AG04450 (cell line): ENCODE measurements around the gene ANKLE2. TPM values are rescaled to one million over a fixed set of nuclear protein-coding genes. Genes with fewer than 3 reads are reported as not detected.

Experiments
- CTCF ChIA-PET: fragments of 300-600, 350-600 bp; formaldehyde crosslinking; extraction: SDS; loops from one replicate; lab custom pipeline; 2022; ENCODE audit warnings: antibody characterized with exemption, inconsistent platforms; lab: Charles Lee
- POLR2A ChIA-PET: fragments of 350-600 bp; formaldehyde crosslinking; extraction: SDS; loops from one replicate; lab custom pipeline; 2021; ENCODE audit warnings: antibody characterized with exemption, inconsistent platforms; lab: Yijun Ruan, JAX
- DNase-seq: peaks from one replicate; pipeline ENCODE4 v3.0.0-alpha.2; 2011; ENCODE audit warnings: low read depth, low spot score
- H3K27ac ChIP-seq: one replicate; pipeline ENCODE4 v1.5.1; 2012; ENCODE audit warnings: low read depth, low read length, control low read depth
- H3K27me3 ChIP-seq: one replicate; pipeline ENCODE4 v1.6.0; 2012; ENCODE audit warnings: low read length; ENCODE audit not compliant: control insufficient read depth, insufficient read depth
- H3K4me3 ChIP-seq: 2 replicates; pipeline ENCODE4 v1.5.1; 2011; ENCODE audit warnings: mild to moderate bottlenecking, low read depth, low read length, control low read depth
- H3K9me3 ChIP-seq: 2 replicates; pipeline ENCODE4 v1.5.1; 2012; ENCODE audit warnings: low read length; ENCODE audit not compliant: control insufficient read depth, insufficient read depth
- CTCF ChIP-seq: IDR thresholded peaks from 2 replicates; pipeline ENCODE4 v1.5.1; 2011; ENCODE audit warnings: low read depth, low read length, control low read depth, inconsistent platforms
- polyA plus RNA-seq: library from polyadenylated mRNA; depleted of rRNA; stranded (reverse); fragments of >200 nt; gene quantifications from 2 replicates; pipeline ENCODE4 v1.2.3, GENCODE V29; 2011

ANKLE2 gene
- polyA plus RNA-seq, 1 experiment, result 55.7 TPM

- no peak overlapping the region for H3K4me3 ChIP-seq
- no peak overlapping the region for H3K27ac ChIP-seq
- no peaks in the 10 kb centered on the region for H3K27me3 ChIP-seq
- H3K9me3 ChIP-seq, result no peaks in the 10 kb centered on the region; the same call in 1 of the 2 replicates
- ChIA-PET CTCF (no interaction called here), POLR2A (no interaction called here)
- no peak for DNase-seq
- no peak for TF ChIP-seq CTCF
Observed at GRCh38 chr12:132708150-132708549, 53.5 kb downstream of the ANKLE2 start.

GRCh38 chr12:132707241-132707640, 54.4 kb downstream of the ANKLE2 start:
- no peak for TF ChIP-seq CTCF
- no peak for DNase-seq
- H3K9me3 ChIP-seq, result no peaks in the 10 kb centered on the region; the same call in 1 of the 2 replicates
- H3K27ac ChIP-seq, result no peak overlapping the region
- H3K27me3 ChIP-seq, result no peaks in the 10 kb centered on the region
- CTCF ChIA-PET, result no interaction called here
- no peak overlapping the region for H3K4me3 ChIP-seq
- POLR2A ChIA-PET, result no interaction called here

- Histone ChIP-seq H3K4me3 (no peak overlapping the region), H3K9me3 (no peaks in the 10 kb centered on the region; the same call in 1 of the 2 replicates), H3K27me3 (no peaks in the 10 kb centered on the region), H3K27ac (no peak overlapping the region)
- TF ChIP-seq CTCF, result no peak
- ChIA-PET POLR2A (no interaction called here), CTCF (no interaction called here)
- DNase-seq, result no peak
Observed at GRCh38 chr12:132703641-132704040, 58.0 kb downstream of the ANKLE2 start.

- no peaks in the 10 kb centered on the region for H3K27me3 ChIP-seq
- POLR2A ChIA-PET, result no interaction called here
- CTCF ChIA-PET, result no interaction called here
- H3K4me3 ChIP-seq, result no peak overlapping the region
- DNase-seq, result no peak
- no peak for TF ChIP-seq CTCF
- H3K9me3 ChIP-seq, result no peaks in the 10 kb centered on the region; the same call in 1 of the 2 replicates
- H3K27ac ChIP-seq, result no peak overlapping the region
Observed at GRCh38 chr12:132702640-132703039, 59.0 kb downstream of the ANKLE2 start.

GRCh38 chr12:132700212-132700822, 61.3 kb downstream of the ANKLE2 start:
- POLR2A ChIA-PET, result no interaction called here
- Histone ChIP-seq H3K27me3 (no peaks in the 10 kb centered on the region), H3K4me3 (no peak overlapping the region), H3K27ac (no peak overlapping the region), H3K9me3 (no peaks in the 10 kb centered on the region; the same call in 1 of the 2 replicates)
- CTCF ChIA-PET, result interaction anchor here (0.7 kb wide), 1 partner anchor 79 kb away, joined by 4 read pairs; no protein-coding TSS in a partner anchor
- no peak for TF ChIP-seq CTCF
- no peak for DNase-seq
